ENCODE results near the gene TBL1X.

DNA sequence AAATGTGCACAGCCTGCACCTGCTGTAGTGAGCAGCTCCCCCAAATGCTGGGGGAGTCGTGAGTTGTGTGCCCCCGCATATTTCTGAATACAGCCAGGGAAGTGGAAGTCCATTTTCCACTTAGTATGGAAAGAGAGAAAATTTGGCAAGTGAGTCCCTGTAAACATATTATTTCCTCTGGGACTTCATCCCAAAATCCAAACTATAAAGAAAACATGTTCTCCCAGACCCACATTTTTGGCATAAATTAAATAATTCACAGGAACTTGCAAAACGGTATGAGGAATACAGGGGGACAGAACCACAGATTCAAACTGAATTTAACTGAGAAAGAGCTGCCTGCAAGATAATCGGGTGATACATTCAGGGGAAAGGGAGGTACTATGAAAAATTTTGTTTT, 193.6 kb downstream of the TBL1X start:
- TF ChIP-seq, protein P1, sequence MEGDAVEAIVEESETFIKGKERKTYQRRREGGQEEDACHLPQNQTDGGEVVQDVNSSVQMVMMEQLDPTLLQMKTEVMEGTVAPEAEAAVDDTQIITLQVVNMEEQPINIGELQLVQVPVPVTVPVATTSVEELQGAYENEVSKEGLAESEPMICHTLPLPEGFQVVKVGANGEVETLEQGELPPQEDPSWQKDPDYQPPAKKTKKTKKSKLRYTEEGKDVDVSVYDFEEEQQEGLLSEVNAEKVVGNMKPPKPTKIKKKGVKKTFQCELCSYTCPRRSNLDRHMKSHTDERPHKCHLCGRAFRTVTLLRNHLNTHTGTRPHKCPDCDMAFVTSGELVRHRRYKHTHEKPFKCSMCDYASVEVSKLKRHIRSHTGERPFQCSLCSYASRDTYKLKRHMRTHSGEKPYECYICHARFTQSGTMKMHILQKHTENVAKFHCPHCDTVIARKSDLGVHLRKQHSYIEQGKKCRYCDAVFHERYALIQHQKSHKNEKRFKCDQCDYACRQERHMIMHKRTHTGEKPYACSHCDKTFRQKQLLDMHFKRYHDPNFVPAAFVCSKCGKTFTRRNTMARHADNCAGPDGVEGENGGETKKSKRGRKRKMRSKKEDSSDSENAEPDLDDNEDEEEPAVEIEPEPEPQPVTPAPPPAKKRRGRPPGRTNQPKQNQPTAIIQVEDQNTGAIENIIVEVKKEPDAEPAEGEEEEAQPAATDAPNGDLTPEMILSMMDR (IDR thresholded peaks at IDR 0.05) = no peak
- TF ChIP-seq EP300 (IDR thresholded peaks at IDR 0.05) = no peak
